OCI-M1 (cell line): ENCODE measurements around the gene GCSH.

Source experiments
- DNase-seq: peaks from one replicate; lab custom pipeline; 2025; lab: John Stamatoyannopoulos, UW

The GCSH gene

DNA sequence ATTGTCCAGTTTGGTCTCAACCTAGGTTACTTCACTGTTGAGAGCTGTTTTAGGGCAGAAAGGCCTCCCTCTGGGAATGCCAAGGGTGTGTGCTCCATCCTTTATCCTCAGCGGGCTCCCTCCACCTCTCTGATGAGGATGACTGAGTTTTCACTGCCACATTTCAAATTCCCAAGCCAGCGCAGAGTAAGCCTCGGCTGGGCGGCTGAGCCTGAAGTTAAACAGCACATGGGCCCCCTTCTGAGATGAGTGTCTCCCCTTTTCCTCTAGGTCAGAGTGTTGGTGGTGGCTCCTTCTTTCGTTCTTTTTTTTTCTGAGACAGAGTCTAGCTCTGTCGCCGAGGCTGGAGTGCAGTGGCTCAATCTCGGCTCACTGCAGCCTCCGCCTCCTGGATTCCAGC, 5.5 kb upstream of the GCSH start:
- no peak for DNase-seq

DNA sequence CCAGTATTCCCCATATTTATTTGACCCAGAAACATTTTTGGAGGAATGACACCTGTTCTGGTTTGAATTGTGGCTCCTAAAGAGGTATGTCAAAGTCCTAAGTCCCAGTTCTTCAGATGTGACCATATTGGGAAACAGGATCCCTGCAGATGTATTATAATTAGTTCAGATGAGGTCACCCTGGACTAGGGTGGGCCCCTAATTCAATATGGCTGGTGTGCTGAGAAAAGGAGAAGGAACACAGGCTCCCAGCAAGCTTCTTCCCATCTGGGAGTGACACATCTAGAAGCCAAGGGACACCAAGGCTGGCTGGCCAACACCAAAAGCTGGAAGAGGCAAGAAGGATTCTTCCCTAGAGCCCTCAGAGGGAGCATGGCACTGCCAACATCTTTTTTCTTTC, 3.8 kb upstream of the GCSH start:
- peak; percentile 6 for DNase-seq

- DNase-seq: no peak
Measured at GRCh38 chr16:81097230-81097629, 1.0 kb upstream of the GCSH start.

GRCh38 chr16:81096715-81097208, 567 bp upstream of the GCSH start:
- no peak for DNase-seq

DNA sequence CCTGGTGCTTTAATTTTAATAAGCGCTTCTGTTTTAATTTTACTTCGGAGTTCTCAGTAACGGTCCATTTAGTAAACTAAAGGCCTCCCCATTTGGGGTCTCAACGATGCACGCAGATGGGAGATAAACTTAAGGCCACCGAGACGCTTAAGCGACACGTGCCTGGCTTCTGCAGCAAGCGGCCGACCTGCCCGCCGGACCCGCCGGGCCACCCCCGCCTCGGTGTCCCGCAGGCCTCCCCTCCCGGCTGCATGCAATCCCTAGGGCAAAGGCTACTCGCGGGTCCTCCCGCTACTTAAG, 592 bp downstream of the GCSH start:
- DNase-seq: no peak

GRCh38 chr16:81094771-81095251, 1.4 kb downstream of the GCSH start:
- peak; percentile 4 for DNase-seq

DNA sequence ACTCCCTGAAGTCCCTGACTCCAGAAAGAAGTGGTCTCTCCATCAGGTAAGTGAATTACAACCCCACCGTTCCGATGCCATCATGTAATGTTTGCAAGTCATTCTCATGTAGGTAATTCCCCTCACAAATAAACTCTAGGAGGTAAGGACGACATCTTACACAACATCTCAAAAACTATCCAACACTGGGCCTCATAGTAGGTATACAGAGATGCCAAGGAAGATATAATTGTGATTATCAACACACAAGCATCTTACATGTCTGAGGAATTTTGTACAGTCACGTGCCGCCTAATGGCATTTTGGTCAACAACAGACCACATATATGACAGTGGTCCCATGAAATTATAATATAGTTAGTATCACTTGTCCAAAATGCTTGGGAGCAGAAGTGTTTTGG, 7.4 kb downstream of the GCSH start:
- no peak for DNase-seq

GRCh38 chr16:81081014-81081413, 15.2 kb downstream of the GCSH start:
- no peak for DNase-seq

DNA sequence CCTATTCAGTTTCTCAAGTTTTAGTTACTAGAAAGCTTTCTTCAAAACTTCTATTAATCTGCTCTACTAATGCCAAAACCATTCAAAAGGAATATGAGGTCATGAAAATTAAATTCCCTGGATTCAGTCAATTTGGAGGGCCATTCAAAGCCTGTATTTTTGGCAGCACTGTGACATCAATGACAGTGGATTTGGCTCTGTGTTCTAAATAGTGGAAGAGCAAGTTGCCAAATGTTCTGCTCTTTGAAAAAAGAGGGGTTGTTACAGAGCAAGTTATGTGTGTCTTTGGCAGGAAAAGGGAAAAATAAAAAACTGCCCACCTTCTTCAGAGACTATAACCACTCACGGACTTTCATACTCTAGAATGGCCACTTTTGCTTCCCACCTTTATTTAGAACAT, 16.0 kb downstream of the GCSH start:
- no peak for DNase-seq

DNA sequence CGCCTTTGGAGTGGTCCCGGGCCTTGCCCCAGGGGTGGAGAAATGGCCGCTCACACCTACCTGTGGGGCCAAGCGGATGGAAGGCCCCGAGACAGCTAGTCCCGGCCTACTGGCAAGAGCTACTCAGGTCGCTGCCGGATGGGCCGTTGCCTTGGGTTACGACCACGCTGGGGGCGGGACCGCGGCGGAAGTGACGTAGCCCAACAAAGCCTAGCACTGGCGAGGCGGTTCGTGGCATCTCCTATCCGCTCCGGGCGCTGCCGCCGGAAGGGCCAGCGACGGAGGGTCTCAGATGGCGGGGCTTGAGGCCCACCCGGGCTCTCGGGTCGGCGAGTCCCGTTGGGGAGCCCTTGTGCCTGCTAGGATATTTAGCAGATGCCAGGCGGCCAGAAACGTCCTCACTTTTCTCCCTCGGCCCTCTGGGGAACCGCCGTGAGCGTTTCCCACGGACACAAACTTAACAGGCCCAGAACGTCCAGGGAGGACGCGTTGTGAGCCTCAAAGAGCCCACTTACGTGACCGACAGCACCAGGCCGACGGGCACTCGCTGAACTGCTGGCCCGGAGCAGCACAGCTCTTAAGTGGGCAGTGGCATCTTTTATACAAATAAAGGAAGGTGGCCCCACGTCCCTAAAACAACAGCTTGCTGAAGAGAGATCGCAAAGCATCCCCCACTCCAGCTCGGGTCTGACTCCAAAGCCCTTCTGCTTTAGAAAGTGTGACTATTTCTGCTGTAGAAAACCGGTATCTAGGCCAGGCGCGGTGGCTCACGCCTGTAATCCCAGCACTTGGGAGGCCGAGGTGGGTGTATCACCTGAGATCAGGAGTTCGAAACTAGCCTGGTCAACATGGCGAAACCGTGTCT, 18.9 kb downstream of the GCSH start, which contains the start of gene C16orf46:
Gene C16orf46, minus strand, starts transcription at position 163 of the 865 bp plus-strand sequence. CDS start 13,283 bp downstream, outside the sequence.
- DNase-seq: peak; percentile 98

- peak; percentile 97 for DNase-seq
Measured at GRCh38 chr16:81076566-81077075, 19.6 kb downstream of the GCSH start.

- no peak for DNase-seq
Measured at GRCh38 chr16:81073560-81074330, 22.4 kb downstream of the GCSH start.

DNA sequence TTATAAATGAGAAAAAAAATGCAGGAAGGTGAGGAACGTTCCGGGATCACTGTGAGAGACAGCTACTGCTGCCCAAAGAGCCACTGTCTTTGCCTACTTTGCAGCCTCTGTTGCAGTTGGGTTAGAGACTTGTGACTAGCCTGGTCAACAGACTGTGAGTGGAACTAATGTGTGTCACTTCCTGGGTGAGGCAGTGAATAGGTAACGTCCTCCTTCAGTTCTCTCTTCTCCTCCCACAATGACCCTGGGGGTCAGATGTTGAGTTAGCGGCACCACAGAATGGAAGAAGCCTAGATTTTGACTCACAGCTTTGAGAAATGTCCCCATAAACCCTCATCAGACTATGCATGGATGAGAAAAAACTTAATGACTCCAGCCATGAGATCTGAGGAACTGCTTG, 24.4 kb downstream of the GCSH start:
- DNase-seq: no peak

GRCh38 chr16:81070979-81071378, 25.2 kb downstream of the GCSH start:
- DNase-seq: no peak

- DNase-seq: no peak
Measured at GRCh38 chr16:81069063-81069462, 27.1 kb downstream of the GCSH start.

DNA sequence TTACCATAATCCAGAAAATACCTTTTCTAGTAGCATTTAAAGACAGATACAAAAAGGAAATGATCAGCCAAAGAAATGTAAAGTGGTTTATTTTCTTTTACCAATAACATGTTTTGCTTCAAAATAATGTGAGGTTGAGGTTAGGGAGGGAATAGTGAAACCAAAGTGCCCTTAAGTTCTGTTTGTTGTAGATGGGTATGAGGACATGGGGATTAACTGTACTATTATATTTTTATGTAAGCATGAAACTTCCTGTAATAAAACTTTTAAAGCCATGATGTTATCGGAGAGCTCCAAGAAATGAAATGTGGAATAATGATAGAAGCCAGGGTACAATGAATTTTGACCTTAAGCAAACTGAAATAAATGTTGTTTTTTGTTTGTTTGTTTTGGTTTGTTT, 29.0 kb downstream of the GCSH start:
- no peak for DNase-seq

DNA sequence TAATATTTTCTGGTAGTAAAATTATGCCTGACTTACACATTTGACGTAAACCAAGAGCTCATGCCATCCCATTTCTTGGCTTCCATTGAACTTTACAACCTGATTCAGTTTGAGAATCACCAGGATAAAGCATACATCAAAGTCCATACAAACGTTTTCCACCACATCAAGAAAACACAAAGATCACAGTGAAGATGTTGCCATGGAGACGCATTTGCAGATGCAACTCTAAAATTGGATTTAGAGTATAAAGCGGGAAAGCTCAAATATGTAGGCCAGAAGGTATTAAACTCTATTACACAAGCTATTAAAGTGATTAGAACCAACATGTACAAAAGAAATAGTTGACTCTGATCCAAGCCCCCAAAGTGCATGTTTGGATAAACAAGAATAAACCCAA, 29.5 kb downstream of the GCSH start:
- DNase-seq: no peak

GRCh38 chr16:81061871-81062608, 34.2 kb downstream of the GCSH start:
- no peak for DNase-seq

GRCh38 chr16:81061307-81061640, 34.9 kb downstream of the GCSH start:
- no peak for DNase-seq

DNA sequence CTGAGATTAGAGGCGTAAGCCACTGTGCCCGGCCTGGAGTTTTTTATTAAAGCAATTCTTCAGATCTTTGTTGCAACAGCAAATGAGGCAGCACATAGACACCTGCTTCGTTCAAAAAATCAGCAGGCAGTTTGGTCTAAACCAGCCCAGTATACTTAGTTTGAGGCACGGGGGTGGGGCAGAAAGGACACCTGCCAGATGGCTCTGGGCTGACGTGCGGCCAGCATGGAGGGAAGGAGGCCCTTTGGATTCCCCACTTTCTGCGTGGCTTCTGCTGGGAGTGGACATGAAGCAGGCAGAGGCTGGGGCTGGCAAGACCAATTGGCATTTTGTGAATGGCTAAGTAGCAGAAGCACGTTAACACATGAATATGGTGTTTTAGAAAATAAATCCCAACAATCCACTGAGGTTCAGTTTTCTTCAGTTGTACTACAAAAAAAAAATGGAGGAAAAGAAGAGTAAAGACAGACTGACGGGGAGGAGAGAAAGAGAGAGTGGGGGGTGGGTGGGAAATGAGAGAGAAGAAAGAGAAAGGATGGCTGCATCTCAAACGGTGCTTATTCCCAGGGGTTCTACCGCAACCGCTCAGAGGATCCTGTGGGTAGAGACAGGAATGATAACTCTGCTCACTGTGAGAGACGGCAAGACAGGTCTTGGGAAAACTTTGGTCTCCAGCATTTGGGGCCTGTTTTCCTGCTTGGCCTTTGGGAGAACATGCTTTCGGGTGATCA, 35.5 kb downstream of the GCSH start:
- DNase-seq: no peak

DNA sequence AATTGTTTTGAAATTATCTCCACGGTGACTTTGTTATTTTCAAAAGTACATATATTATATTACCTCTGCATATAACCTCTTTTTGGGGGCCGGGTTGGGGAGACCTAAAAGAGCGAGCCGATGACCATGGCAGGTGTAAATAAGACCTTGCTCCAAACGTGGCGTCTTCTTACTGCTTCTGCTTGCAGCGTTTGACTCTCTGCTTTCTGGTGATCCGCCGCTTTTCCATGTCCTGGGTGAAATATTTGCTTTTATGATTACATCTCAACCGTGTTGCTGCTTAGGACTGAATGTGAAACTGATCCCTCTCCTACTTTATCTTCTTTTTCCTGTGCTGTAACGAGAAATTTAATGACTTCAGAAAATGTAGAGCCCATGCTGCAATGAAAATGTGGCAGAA, 42.4 kb downstream of the GCSH start:
- DNase-seq: no peak

DNA sequence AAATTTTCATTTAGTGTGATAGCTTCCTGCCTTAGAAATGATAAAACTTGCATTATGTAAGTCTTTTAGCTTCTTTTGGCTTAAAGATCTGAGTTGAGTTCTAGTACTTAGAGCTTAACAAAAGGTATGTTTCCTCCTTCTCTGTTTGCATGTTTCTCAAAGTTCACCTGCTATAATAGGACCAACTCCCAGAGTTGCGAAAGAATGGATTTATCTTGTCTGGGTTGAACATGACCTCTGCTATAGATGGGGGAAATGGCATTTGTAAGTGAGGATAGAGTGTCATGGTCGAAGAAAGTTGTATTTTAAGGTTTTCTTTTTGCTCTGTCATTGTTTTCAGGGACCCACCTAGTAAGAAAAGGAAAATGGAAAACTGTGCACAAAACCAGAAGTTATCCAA, 53.4 kb downstream of the GCSH start:
- DNase-seq: no peak
